Activated CD8-positive, alpha-beta T cell treated with anti-CD3 and anti-CD28 coated beads, Interleukin-2, amount 10 ng/mL, durations not matched to agents 7 days and 5 days (primary cell): ENCODE data around the gene GPR132. TPM values are rescaled to one million over a fixed set of nuclear protein-coding genes. Genes with fewer than 3 reads are reported as not detected.
"Not testable (repeated sequence)": the region's sequence is repeated elsewhere in the genome, so short reads cannot be mapped to it uniquely, and the experiment has no call there.

Experiments used
- ATAC-seq: fragments of 150-1000 bp; cut with Tn5 transposase; one replicate; pipeline ENCODE4 v1.10.0; 2021; ENCODE audit warnings: moderate library complexity
- CTCF ChIA-PET: fragments of 350-600 bp; sonication (Branson Sonifier 250); formaldehyde crosslinking; loops from one replicate; lab custom pipeline; 2021; ENCODE audit warnings: antibody characterized with exemption; lab: Charles Lee
- POLR2A ChIA-PET: fragments of 350-600 bp; sonication (Branson Sonifier 250); formaldehyde crosslinking; loops from one replicate; lab custom pipeline; 2021; ENCODE audit warnings: antibody characterized with exemption; lab: Charles Lee
- DNase-seq: peaks from one replicate; pipeline ENCODE4 v3.0.0-alpha.2; 2020
- H3K27ac Mint-ChIP-seq: one replicate; pipeline ENCODE4 v1.8.0; 2021; ENCODE audit warnings: mild to moderate bottlenecking, mixed read lengths
- H3K27me3 Mint-ChIP-seq: one replicate; pipeline ENCODE4 v1.8.0; 2021; ENCODE audit warnings: low read depth, mixed read lengths
- H3K36me3 Mint-ChIP-seq: one replicate; pipeline ENCODE4 v1.8.0; 2021; ENCODE audit warnings: low read depth, mixed read lengths
- H3K4me1 Mint-ChIP-seq: one replicate; pipeline ENCODE4 v1.8.0; 2021; ENCODE audit warnings: low read depth, mixed read lengths
- H3K4me3 Mint-ChIP-seq: one replicate; pipeline ENCODE4 v1.8.0; 2021; ENCODE audit warnings: mild to moderate bottlenecking, mixed read lengths
- H3K9me3 Mint-ChIP-seq: one replicate; pipeline ENCODE4 v1.8.0; 2022; ENCODE audit warnings: mixed read lengths; ENCODE audit not compliant: insufficient read depth
- total RNA-seq, 2 experiments: library from RNA; stranded (reverse); gene quantifications; one replicate each; pipeline ENCODE4 v1.2.3, GENCODE V29; 2021

Gene GPR132
- total RNA-seq, 2 experiments from 2014 or later = 35.7 to 40.4 TPM

DNA sequence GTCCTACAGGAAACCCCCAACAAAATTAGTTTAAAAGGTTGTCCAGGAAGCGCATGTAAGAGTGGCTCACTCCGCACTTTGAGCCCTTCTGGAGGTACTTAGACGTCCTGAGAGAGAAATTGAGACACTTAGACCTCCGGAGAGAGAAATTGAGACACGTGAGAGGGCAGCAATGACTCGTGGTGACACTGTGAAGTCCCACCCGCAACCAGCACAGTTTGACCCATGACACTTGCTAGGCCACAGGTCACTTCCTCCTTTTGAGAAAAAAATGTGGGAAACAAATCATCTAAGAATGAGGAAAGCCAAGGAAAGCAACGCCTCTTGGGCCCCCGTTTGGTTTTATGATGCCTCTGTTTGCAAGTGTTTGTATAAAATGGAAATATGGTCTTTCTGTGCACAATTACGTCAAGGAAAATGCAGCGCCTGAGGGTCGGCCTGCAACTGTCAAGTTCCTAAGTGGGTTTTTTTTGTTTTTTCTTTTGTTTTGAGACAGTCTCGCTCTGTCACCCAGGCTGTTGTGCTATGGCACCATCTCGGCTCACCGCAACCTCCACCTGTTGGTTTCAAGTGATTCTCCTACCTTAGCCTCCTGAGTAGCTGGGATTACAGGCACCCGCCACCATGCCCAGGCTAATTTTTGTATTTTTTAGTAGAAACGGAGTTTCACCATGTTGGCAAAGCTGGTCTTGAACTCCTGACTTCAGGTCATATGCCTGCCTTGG lies 30.8 kb downstream of the GPR132 start:
- Mint-ChIP-seq H3K4me3 (no peak overlapping the region), H3K27me3 (peaks cover 5% of the 10 kb centered on the region), H3K9me3 (no peaks in the 10 kb centered on the region), H3K27ac (no peak overlapping the region), H3K36me3 (no peaks in the 10 kb centered on the region), H3K4me1 (peaks cover 15% of the 10 kb centered on the region)
- DNase-seq (no peak), ATAC-seq (no peak)
- CTCF ChIA-PET = interaction anchor here (1.1 to 4.6 kb wide), 3 partner anchors 8 to 11 kb away, joined by 3 to 32 read pairs (median 28); no protein-coding TSS in a partner anchor
- POLR2A ChIA-PET = interaction anchor here (0.9 to 1.7 kb wide), 2 partner anchors 14 to 19 kb away, joined by 3 to 7 read pairs; partner anchors contain the start of gene CDCA4

DNA sequence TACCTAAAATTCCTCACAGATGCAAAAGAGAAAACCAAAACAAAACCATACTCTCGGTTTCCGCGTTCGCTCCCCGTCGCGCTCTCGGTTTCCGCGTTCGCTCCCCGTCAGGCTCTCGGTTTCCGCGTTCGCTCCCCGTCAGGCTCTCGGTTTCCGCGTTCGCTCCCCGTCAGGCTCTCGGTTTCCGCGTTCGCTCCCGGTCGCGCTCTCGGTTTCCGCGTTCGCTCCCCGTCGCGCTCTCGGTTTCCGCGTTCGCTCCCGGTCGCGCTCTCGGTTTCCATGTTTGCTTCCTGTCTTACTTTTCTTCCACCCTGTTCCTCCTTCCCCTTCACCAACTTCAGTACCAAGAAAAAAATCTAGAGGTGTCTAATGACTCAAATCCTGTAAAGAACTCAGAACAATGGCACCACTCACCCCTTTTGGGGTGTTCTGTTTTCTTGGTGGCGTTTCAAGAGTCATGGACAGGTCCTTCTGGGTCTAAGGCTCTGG lies 31.8 kb downstream of the GPR132 start:
- ATAC-seq = not testable (repeated sequence)

DNA sequence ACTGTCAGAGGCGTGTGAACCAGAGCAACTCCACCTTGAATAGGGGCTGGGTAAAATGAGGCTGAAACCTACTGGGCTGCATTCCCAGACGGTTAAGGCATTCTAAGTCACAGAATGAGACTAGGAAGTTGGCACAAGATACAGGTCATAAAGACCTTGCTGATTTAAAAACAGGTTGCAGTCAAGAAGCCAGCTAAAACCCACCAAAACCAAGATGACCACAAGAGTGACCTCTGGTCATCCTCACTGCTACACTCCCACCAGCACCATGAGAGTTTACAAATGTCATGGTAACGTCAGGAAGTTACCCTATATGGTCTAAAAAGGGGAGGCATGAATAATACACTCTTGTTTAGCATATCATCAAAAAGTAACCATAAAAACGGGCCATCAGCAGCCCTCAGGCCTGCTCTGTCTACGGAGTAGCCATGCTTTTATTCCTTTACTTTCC lies 32.8 kb downstream of the GPR132 start:
- POLR2A ChIA-PET = interaction anchor here (1.7 kb wide), 1 partner anchor 12 kb away, joined by 7 read pairs; the partner anchor contains the start of gene CDCA4
- not testable (repeated sequence) for ATAC-seq, H3K27me3 Mint-ChIP-seq

More for the DNA sequence above, 31.8 kb downstream of the GPR132 start:
- not testable (repeated sequence) for H3K36me3 Mint-ChIP-seq, DNase-seq, H3K27me3 Mint-ChIP-seq, H3K9me3 Mint-ChIP-seq
- ChIA-PET CTCF (interaction anchor here (1.4 to 4.6 kb wide), 2 partner anchors 12 to 57 kb away, joined by 3 to 32 read pairs; no protein-coding TSS in a partner anchor), POLR2A (interaction anchor here (1.7 kb wide), 1 partner anchor 13 kb away, joined by 7 read pairs; the partner anchor contains the start of gene CDCA4)
- peak overlapping the region; percentile 84 for H3K27ac Mint-ChIP-seq
- peak overlapping the region; percentile 75 for H3K4me3 Mint-ChIP-seq
- H3K4me1 Mint-ChIP-seq = peaks cover 15% of the 10 kb centered on the region

DNA sequence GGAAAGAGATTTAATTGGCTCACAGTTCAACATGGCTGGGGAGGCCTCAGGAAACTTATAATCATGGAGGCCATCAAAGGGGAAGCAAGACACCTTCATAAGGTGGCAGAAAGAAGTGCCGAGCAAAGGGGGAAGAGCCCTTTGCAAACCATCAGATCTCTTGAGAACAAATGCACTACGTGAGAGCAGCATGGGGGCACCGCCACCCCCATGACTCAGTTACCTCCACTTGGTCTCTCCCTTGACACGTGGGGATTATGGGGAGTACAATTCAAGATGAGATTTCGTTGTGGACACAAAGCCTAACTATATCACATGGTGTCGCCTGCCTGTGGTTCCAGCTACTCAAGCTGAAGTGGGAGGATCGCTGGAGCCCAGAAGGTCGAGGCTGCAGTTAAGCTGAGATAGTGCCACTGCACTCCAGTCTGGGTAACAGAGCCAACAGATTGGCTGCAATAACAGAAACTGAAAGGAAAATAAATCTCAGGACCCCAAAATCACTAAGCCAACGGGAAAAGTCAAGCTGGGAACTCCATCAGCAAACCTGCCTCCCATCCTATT lies 34.3 kb downstream of the GPR132 start:
- ATAC-seq (no peak), DNase-seq (no peak)
- Mint-ChIP-seq H3K36me3 (peaks cover 4% of the 10 kb centered on the region), H3K27ac (no peak overlapping the region), H3K9me3 (no peaks in the 10 kb centered on the region), H3K27me3 (peaks cover 5% of the 10 kb centered on the region), H3K4me1 (peaks cover 24% of the 10 kb centered on the region), H3K4me3 (no peak overlapping the region)
- ChIA-PET CTCF (interaction anchor here (1.2 to 4.6 kb wide), 3 partner anchors 10 to 59 kb away, joined by 3 to 32 read pairs (median 5); partner anchors contain the start of gene CDCA4), POLR2A (interaction anchor here (1.1 kb wide), 1 partner anchor 10 kb away, joined by 4 read pairs; the partner anchor contains the start of gene CDCA4)

More for the DNA sequence above, 32.8 kb downstream of the GPR132 start:
- CTCF ChIA-PET = interaction anchor here (1.4 to 4.6 kb wide), 3 partner anchors 13 to 58 kb away, joined by 3 to 32 read pairs (median 3); no protein-coding TSS in a partner anchor
- H3K9me3 Mint-ChIP-seq, DNase-seq, H3K27ac Mint-ChIP-seq, H3K36me3 Mint-ChIP-seq: not testable (repeated sequence)
- Mint-ChIP-seq H3K4me1 (peaks cover 15% of the 10 kb centered on the region), H3K4me3 (peak overlapping the region; percentile 75)

DNA sequence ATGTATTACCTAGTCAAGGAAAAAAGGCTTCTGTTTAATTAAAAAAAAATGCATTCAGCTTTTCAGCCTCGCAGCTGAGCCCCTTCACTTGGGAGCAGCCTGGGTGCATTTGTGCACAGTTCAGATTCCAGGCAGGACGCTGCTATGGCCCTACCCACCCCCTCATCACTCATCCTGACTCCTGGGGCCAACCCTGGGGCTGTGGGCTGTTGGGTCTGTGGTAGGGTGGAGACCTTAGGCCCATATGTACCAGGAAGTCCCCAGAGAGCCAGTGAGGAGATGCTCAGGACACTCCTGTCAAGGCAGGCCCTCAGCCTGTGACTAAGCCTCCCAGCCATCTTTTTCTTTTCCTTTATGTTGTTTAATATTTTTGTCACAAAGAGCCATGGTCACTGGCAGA lies 35.0 kb downstream of the GPR132 start:
- ChIA-PET CTCF (interaction anchor here (4.6 kb wide), 1 partner anchor 16 kb away, joined by 32 read pairs; no protein-coding TSS in a partner anchor), POLR2A (no interaction called here)
- DNase-seq (no peak), ATAC-seq (no peak)
- peaks cover 5% of the 10 kb centered on the region for H3K27me3 Mint-ChIP-seq
- H3K9me3 Mint-ChIP-seq = no peaks in the 10 kb centered on the region
- H3K4me3 Mint-ChIP-seq = no peak overlapping the region
- peaks cover 29% of the 10 kb centered on the region for H3K4me1 Mint-ChIP-seq
- H3K36me3 Mint-ChIP-seq = peaks cover 4% of the 10 kb centered on the region
- H3K27ac Mint-ChIP-seq = no peak overlapping the region

- H3K27me3 Mint-ChIP-seq = peaks cover 5% of the 10 kb centered on the region
- POLR2A ChIA-PET = interaction anchor here (1.5 kb wide), 1 partner anchor 14 kb away, joined by 4 read pairs; no protein-coding TSS in a partner anchor
These were observed 35.8 kb downstream of the GPR132 start for GRCh38 chr14:105029402-105029801.

GRCh38 chr14:105028251-105028927 lies 36.8 kb downstream of the GPR132 start:
- peaks cover 37% of the 10 kb centered on the region for H3K4me1 Mint-ChIP-seq
- POLR2A ChIA-PET = interaction anchor here (1.5 kb wide), 1 partner anchor 15 kb away, joined by 4 read pairs; no protein-coding TSS in a partner anchor
- no peak overlapping the region for H3K27ac Mint-ChIP-seq
- no peak overlapping the region for H3K4me3 Mint-ChIP-seq
- CTCF ChIA-PET = interaction anchor here (1.6 to 4.4 kb wide), 2 partner anchors 8 to 16 kb away, joined by 3 to 38 read pairs; no protein-coding TSS in a partner anchor
- DNase-seq (no peak), ATAC-seq (no peak)
- no peaks in the 10 kb centered on the region for H3K9me3 Mint-ChIP-seq
- H3K27me3 Mint-ChIP-seq = no peaks in the 10 kb centered on the region
- H3K36me3 Mint-ChIP-seq = peaks cover 6% of the 10 kb centered on the region

More at GRCh38 chr14:105029402-105029801, 35.8 kb downstream of the GPR132 start:
- H3K27ac Mint-ChIP-seq = no peak overlapping the region
- peaks cover 34% of the 10 kb centered on the region for H3K4me1 Mint-ChIP-seq
- no peaks in the 10 kb centered on the region for H3K9me3 Mint-ChIP-seq
- no peak overlapping the region for H3K4me3 Mint-ChIP-seq
- H3K36me3 Mint-ChIP-seq = peaks cover 4% of the 10 kb centered on the region
- ATAC-seq (no peak), DNase-seq (no peak)
- CTCF ChIA-PET = interaction anchor here (0.7 kb wide), 1 partner anchor 61 kb away, joined by 3 read pairs; no protein-coding TSS in a partner anchor

DNA sequence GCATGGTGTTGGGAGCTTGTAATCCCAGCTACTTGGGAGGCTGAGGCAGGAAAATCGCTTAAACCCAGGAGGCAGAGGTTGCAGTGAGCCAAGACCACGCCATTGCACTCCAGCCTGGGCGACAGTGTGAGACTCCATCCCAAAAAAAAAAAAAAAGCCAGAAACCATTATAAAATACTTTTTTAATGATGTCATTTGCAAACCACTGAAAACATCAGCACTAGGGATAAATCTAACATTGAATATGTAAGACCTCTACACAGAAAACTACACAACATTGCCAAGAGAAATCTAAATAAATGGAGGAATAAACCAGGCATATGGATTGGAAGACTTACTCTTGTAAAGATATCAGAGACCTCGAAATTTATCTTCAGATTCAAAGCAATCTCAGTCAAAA lies 37.5 kb downstream of the GPR132 start:
- ATAC-seq, DNase-seq, H3K27me3 Mint-ChIP-seq, H3K4me3 Mint-ChIP-seq, POLR2A ChIA-PET, H3K9me3 Mint-ChIP-seq, H3K36me3 Mint-ChIP-seq, H3K27ac Mint-ChIP-seq: not testable (repeated sequence)
- peaks cover 33% of the 10 kb centered on the region for H3K4me1 Mint-ChIP-seq
- CTCF ChIA-PET = interaction anchor here (0.9 to 4.4 kb wide), 3 partner anchors 8 to 17 kb away, joined by 3 to 38 read pairs (median 3); no protein-coding TSS in a partner anchor

GRCh38 chr14:105026802-105027563 lies 38.2 kb downstream of the GPR132 start:
- Mint-ChIP-seq H3K4me1 (peaks cover 36% of the 10 kb centered on the region), H3K9me3 (no peaks in the 10 kb centered on the region), H3K27me3 (no peaks in the 10 kb centered on the region), H3K36me3 (peaks cover 6% of the 10 kb centered on the region), H3K27ac (peak overlapping the region; percentile 73), H3K4me3 (no peak overlapping the region)
- POLR2A ChIA-PET = no interaction called here
- DNase-seq (no peak), ATAC-seq (no peak)
- CTCF ChIA-PET = interaction anchor here (0.9 to 4.4 kb wide), 3 partner anchors 8 to 18 kb away, joined by 3 to 38 read pairs (median 3); no protein-coding TSS in a partner anchor

DNA sequence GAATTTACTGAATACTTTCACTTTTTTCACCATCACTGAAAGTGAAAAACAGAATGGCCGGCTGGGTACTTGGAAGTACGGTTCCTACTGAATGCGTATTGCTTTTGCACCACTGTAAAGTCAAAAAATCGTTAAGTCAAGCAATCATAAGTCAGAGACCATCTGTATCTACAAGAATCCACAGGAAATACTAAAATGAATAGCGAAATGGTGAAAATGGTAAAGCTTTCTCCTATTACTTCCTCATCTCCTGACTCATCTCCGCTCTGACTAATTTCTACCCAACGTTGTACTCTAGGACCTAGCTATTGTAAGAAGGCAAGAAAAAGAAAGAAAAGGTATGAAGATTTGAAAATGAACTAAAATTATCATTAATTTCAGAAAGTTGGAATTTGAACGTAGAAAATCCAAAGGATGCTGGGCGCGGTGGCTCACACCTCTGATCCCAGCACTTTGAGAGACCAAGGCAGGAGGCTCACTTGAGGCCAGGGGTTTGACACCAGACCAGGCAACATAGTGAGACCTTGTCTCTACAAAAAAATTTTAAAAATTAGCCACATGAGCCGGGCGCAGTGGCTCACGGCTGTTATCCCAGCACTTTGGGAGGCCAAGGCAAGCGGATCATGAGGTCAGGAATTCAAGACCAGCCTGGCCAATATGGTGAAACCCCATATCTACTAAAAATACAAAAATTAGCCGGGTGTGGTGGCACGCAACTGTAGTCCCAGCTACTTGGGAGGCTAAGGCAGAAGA lies 39.0 kb downstream of the GPR132 start:
- Mint-ChIP-seq H3K27me3 (no peaks in the 10 kb centered on the region), H3K27ac (peak overlapping the region; percentile 66), H3K36me3 (peaks cover 6% of the 10 kb centered on the region), H3K4me3 (no peak overlapping the region), H3K9me3 (no peaks in the 10 kb centered on the region), H3K4me1 (peaks cover 40% of the 10 kb centered on the region)
- DNase-seq = no peak
- ATAC-seq = no peak
- ChIA-PET POLR2A (no interaction called here), CTCF (interaction anchor here (0.9 to 4.4 kb wide), 4 partner anchors 9 to 60 kb away, joined by 3 to 38 read pairs (median 3); no protein-coding TSS in a partner anchor)
